K562 (cell line): ENCODE data around the gene S100A4. TPM values are rescaled to one million over a fixed set of nuclear protein-coding genes. Genes with fewer than 3 reads are reported as not detected.

ENCODE experiments used
- ADNP ChIP-seq: fragments of 200-800 bp; sonication (Bioruptor generic); IDR thresholded peaks from 2 replicates; pipeline ENCODE4 v1.6.1; 2016; ENCODE audit warnings: missing genetic modification characterization, missing compliant biosample characterization
- ARID1B ChIP-seq: fragments of 450-650 bp; IDR thresholded peaks from 2 replicates; pipeline ENCODE4 v1.6.1; 2016; ENCODE audit warnings: antibody characterized with exemption, mild to moderate bottlenecking, inconsistent platforms
- BRD9 ChIP-seq: fragments of 450-650 bp; IDR thresholded peaks from 2 replicates; pipeline ENCODE4 v1.6.1; 2018; ENCODE audit warnings: low read depth; ENCODE audit not compliant: partially characterized antibody
- CCAR2 ChIP-seq: fragments of 200-400 bp; formaldehyde crosslinking; IDR thresholded peaks from 2 replicates; pipeline ENCODE4 v1.6.1; 2017; ENCODE audit warnings: mild to moderate bottlenecking, low read depth, low read length
- E2F3 ChIP-seq: fragments of 250-450 bp; sonication (Bioruptor Pico); IDR thresholded peaks from 2 replicates; pipeline ENCODE4 v1.4.0; 2020; ENCODE audit warnings: mild to moderate bottlenecking
- FOXA1 ChIP-seq: fragments of 450-650 bp; IDR thresholded peaks from 2 replicates; pipeline ENCODE4 v1.6.1; 2016; ENCODE audit warnings: mild to moderate bottlenecking, borderline replicate concordance
- HDAC6 ChIP-seq: IDR thresholded peaks from 2 replicates; pipeline ENCODE4 v1.6.1; 2012; ENCODE audit warnings: low read depth, mild to moderate bottlenecking, control low read depth, inconsistent platforms, low read length, moderate library complexity
- KLF6 ChIP-seq: fragments of 250-450 bp; sonication (Bioruptor Pico); IDR thresholded peaks from 2 replicates; pipeline ENCODE4 v1.4.0; 2020; ENCODE audit warnings: mild to moderate bottlenecking, moderate library complexity, borderline replicate concordance
- POLR3G ChIP-seq: IDR thresholded peaks from 2 replicates; pipeline ENCODE4 v1.6.1; 2011; ENCODE audit not compliant: insufficient read length, insufficient replicate concordance; ENCODE audit errors: extremely low read depth
- RBFOX2 ChIP-seq: fragments of 200-400 bp; formaldehyde crosslinking; IDR thresholded peaks from 2 replicates; pipeline ENCODE4 v1.6.1; 2017; ENCODE audit warnings: low read depth, mild to moderate bottlenecking, low read length, moderate library complexity
- RBM15 ChIP-seq: fragments of 200-400 bp; formaldehyde crosslinking; IDR thresholded peaks from 2 replicates; pipeline ENCODE4 v1.6.1; 2018; ENCODE audit warnings: mild to moderate bottlenecking, low read length, moderate library complexity; ENCODE audit not compliant: insufficient read depth
- RHOXF2B ChIP-seq: fragments of 250-450 bp; sonication (Bioruptor Pico); conservative IDR thresholded peaks from 2 replicates; pipeline ENCODE4 v1.5.1; 2021
- SIRT6 ChIP-seq: IDR thresholded peaks from one replicate; pipeline ENCODE4 v1.6.1; 2012; ENCODE audit warnings: low read depth, mild to moderate bottlenecking, control low read depth, inconsistent platforms, low read length, moderate library complexity
- SRF ChIP-seq, 2 experiments: fragments of 250-450, 450-650 bp in 1 of 2; sonication (Bioruptor Pico) in 1 of 2; sonication (generic) in 1 of 2; formaldehyde crosslinking; IDR thresholded peaks; 2 replicates each; pipeline versions ENCODE4 v1.5.0 to v1.5.1; 2020 to 2022; ENCODE audit warnings: mild to moderate bottlenecking in 1 of 2, missing genetic modification reagents in 1 of 2
- SRSF7 ChIP-seq: fragments of 200-400 bp; formaldehyde crosslinking; optimal IDR thresholded peaks from 2 replicates; pipeline ENCODE3; 2017; ENCODE audit warnings: mild to moderate bottlenecking, low read depth, low read length
- ZFX ChIP-seq: sonication (generic); formaldehyde crosslinking; IDR thresholded peaks from 2 replicates; pipeline ENCODE4 v1.8.0; 2022; ENCODE audit warnings: mild to moderate bottlenecking, missing genetic modification reagents, moderate library complexity
- ZNF146 ChIP-seq: IDR thresholded peaks from one replicate; pipeline ENCODE4 v1.6.1; 2018; ENCODE audit warnings: missing compliant biosample characterization; ENCODE audit not compliant: unreplicated experiment
- ZNF586 ChIP-seq: fragments of 450-650 bp; formaldehyde crosslinking; conservative IDR thresholded peaks from 2 replicates; pipeline ENCODE4 v1.4.0; 2020; ENCODE audit warnings: mild to moderate bottlenecking, moderate library complexity
- polyA plus RNA-seq, 8 experiments: library from polyadenylated mRNA; depleted of rRNA in 4 of 8; stranded (reverse) in 5 of 8; unstranded in 3 of 8; fragments of >200 nt; fragmentation: Nextera tagmentation in 2 of 8; fragmentation: Illumina TruSeq in 1 of 8; extraction: Ambion mirVana in 2 of 8; extraction: Trizol in 1 of 8; gene quantifications; 2 replicates each; pipeline versions ENCODE4 v1.2.1 to v1.2.3, GENCODE V29; 2011 to 2014; ENCODE audit warnings: inconsistent platforms in 1 of 8, missing spikeins in 1 of 8
- total RNA-seq, 7 experiments: library from RNA; depleted of rRNA in 6 of 7; stranded (reverse); fragments of >200 nt in 6 of 7; fragmentation: Illumina TruSeq in 2 of 7; extraction: Trizol in 2 of 7; gene quantifications; 2 replicates each; pipeline versions ENCODE4 v1.2.1 to v1.2.3, GENCODE V29; 2011 to 2021; ENCODE audit warnings: low replicate concordance in 1 of 7
- TF ChIP-seq, protein P1 (sequence below): fragments of 250-450 bp; sonication (Bioruptor Pico); IDR thresholded peaks from 2 replicates; pipeline ENCODE4 v1.8.0; 2022; ENCODE audit warnings: moderate library complexity, mild to moderate bottlenecking, inconsistent platforms
- TF ChIP-seq, protein P2 (sequence below): fragments of 450-650 bp; IDR thresholded peaks from 2 replicates; pipeline ENCODE4 v1.6.1; 2017; ENCODE audit warnings: mild to moderate bottlenecking, moderate library complexity
- TF ChIP-seq, protein P3 (sequence below): fragments of 250-450 bp; sonication (Bioruptor Pico); IDR thresholded peaks from 2 replicates; pipeline ENCODE4 v1.8.0; 2021; ENCODE audit warnings: borderline replicate concordance, mild to moderate bottlenecking, moderate library complexity; ENCODE audit not compliant: poor library complexity, severe bottlenecking
- TF ChIP-seq, protein P4 (sequence below), 2 experiments: fragments of 450-650 bp; conservative IDR thresholded peaks; 2 replicates each; pipeline ENCODE4 v1.6.1; 2017; ENCODE audit warnings: mild to moderate bottlenecking in 2 of 2, moderate library complexity in 2 of 2
- TF ChIP-seq, protein P5 (sequence below): fragments of 450-650 bp; formaldehyde crosslinking; IDR thresholded peaks from 2 replicates; pipeline ENCODE4 v1.4.0; 2022; ENCODE audit warnings: missing genetic modification characterization

The S100A4 gene
- total and polyA plus RNA-seq, 9 of the 15 experiments (the other 6 are each of a cell fraction or from before 2014, with no cell fraction given) = 3.7 to 20.1 (median 11.2) TPM

DNA sequence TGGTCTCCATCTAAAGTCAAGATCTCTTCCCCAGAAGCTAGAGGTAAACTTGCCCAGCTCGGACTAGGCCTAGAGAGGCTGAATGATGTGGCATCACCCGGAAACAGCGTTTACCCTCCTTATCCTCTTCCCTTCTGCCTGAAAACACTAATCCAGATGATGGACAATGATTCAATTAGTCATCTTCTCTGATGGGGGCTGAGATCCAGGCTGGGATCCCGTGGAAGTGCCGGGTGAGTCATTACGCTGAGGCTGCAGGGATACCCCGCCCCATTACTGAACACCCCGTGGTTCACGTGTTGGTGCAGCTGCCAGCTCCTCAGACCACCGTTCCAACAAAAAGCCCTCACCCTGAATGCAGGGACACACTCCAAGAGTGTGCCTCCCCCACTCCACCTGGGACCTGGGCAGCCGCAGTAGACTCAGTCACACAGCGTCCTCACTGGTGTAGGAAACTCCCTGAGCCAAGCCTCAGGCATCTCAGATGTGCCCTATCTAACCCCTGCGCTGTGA, 11.9 kb downstream of the S100A4 start (continued):
- TF ChIP-seq, protein P1, sequence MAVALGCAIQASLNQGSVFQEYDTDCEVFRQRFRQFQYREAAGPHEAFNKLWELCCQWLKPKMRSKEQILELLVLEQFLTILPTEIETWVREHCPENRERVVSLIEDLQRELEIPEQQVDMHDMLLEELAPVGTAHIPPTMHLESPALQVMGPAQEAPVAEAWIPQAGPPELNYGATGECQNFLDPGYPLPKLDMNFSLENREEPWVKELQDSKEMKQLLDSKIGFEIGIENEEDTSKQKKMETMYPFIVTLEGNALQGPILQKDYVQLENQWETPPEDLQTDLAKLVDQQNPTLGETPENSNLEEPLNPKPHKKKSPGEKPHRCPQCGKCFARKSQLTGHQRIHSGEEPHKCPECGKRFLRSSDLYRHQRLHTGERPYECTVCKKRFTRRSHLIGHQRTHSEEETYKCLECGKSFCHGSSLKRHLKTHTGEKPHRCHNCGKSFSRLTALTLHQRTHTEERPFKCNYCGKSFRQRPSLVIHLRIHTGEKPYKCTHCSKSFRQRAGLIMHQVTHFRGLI (CRISPR knock-in tag) = no peak
- TF ChIP-seq E2F3 (CRISPR knock-in tag) (no peak), SRF (CRISPR knock-in tag; IDR thresholded peaks at IDR 0.05) (no peak), POLR3G (no peak), RHOXF2B (no peak), CCAR2 (no peak), ADNP (no peak), ARID1B (peak; percentile 52), KLF6 (CRISPR knock-in tag) (no peak), ZNF586 (CRISPR knock-in tag) (no peak), BRD9 (no peak), ZNF146 (CRISPR knock-in tag) (no peak), FOXA1 (no peak), RBM15 (no peak), HDAC6 (no peak), ZFX (CRISPR knock-in tag) (peak; percentile 45; the same call in 1 of the 2 replicates), SRSF7 (no peak), RBFOX2 (no peak), SIRT6 (no peak)
- TF ChIP-seq, protein P2, sequence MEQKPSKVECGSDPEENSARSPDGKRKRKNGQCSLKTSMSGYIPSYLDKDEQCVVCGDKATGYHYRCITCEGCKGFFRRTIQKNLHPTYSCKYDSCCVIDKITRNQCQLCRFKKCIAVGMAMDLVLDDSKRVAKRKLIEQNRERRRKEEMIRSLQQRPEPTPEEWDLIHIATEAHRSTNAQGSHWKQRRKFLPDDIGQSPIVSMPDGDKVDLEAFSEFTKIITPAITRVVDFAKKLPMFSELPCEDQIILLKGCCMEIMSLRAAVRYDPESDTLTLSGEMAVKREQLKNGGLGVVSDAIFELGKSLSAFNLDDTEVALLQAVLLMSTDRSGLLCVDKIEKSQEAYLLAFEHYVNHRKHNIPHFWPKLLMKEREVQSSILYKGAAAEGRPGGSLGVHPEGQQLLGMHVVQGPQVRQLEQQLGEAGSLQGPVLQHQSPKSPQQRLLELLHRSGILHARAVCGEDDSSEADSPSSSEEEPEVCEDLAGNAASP = no peak
- TF ChIP-seq, protein P3, sequence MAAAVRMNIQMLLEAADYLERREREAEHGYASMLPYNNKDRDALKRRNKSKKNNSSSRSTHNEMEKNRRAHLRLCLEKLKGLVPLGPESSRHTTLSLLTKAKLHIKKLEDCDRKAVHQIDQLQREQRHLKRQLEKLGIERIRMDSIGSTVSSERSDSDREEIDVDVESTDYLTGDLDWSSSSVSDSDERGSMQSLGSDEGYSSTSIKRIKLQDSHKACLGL (CRISPR knock-in tag) = no peak
- TF ChIP-seq, protein P4, sequence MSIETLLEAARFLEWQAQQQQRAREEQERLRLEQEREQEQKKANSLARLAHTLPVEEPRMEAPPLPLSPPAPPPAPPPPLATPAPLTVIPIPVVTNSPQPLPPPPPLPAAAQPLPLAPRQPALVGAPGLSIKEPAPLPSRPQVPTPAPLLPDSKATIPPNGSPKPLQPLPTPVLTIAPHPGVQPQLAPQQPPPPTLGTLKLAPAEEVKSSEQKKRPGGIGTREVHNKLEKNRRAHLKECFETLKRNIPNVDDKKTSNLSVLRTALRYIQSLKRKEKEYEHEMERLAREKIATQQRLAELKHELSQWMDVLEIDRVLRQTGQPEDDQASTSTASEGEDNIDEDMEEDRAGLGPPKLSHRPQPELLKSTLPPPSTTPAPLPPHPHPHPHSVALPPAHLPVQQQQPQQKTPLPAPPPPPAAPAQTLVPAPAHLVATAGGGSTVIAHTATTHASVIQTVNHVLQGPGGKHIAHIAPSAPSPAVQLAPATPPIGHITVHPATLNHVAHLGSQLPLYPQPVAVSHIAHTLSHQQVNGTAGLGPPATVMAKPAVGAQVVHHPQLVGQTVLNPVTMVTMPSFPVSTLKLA (conservative IDR thresholded peaks at IDR 0.05) = no peak
- TF ChIP-seq, protein P5, sequence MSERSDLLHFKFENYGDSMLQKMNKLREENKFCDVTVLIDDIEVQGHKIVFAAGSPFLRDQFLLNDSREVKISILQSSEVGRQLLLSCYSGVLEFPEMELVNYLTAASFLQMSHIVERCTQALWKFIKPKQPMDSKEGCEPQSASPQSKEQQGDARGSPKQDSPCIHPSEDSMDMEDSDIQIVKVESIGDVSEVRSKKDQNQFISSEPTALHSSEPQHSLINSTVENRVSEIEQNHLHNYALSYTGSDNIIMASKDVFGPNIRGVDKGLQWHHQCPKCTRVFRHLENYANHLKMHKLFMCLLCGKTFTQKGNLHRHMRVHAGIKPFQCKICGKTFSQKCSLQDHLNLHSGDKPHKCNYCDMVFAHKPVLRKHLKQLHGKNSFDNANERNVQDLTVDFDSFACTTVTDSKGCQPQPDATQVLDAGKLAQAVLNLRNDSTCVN = no peak
